OCI-LY7 (cell line): ENCODE results near the gene CARM1. TPM values are rescaled to one million over a fixed set of nuclear protein-coding genes. Genes with fewer than 3 reads are reported as not detected.

Experiments used
- BruUV-seq: library from RNA; stranded (reverse); fragments of 400-500 nt; replicated peaks from 2 replicates; lab custom pipeline; 2021; lab: Mats Ljungman, UMichigan
- CTCF ChIA-PET: fragments of 300-600 bp; sonication (Branson Sonifier 250); formaldehyde crosslinking; loops from one replicate; lab custom pipeline; 2022; ENCODE audit warnings: antibody characterized with exemption; ENCODE audit not compliant: unreplicated experiment; lab: Charles Lee
- POLR2A ChIA-PET: fragments of 300-600 bp; sonication (Branson Sonifier 250); formaldehyde crosslinking; loops from one replicate; lab custom pipeline; 2022; ENCODE audit warnings: antibody characterized with exemption; lab: Charles Lee
- DNase-seq: peaks from one replicate; pipeline ENCODE4 v3.0.0-alpha.2; 2015; ENCODE audit warnings: low spot score
- H2AFZ ChIP-seq: fragments of 200-600 bp; sonication (generic), shearing (Covaris generic); 2 replicates; pipeline ENCODE4 v1.6.1; 2014; ENCODE audit warnings: mild to moderate bottlenecking, antibody characterized with exemption, low read length, moderate library complexity
- H3K27ac ChIP-seq: fragments of 200-600 bp; sonication (generic); 2 replicates; pipeline ENCODE4 v1.5.1; 2014; ENCODE audit warnings: mixed run types, low read depth, mild to moderate bottlenecking, moderate library complexity, low read length, inconsistent platforms; ENCODE audit not compliant: poor library complexity, severe bottlenecking
- H3K36me3 ChIP-seq: fragments of 200-600 bp; sonication (generic); 2 replicates; pipeline ENCODE4 v1.6.1; 2014; ENCODE audit warnings: mild to moderate bottlenecking, antibody characterized with exemption, low read length, moderate library complexity, mixed read lengths; ENCODE audit not compliant: insufficient read depth
- H3K4me1 ChIP-seq: fragments of 200-600 bp; sonication (generic); 2 replicates; pipeline ENCODE4 v1.5.1; 2014; ENCODE audit warnings: mild to moderate bottlenecking, low read length; ENCODE audit not compliant: insufficient read depth, poor library complexity, severe bottlenecking
- H3K4me2 ChIP-seq: fragments of 200-600 bp; sonication (generic); 2 replicates; pipeline ENCODE4 v1.6.1; 2014; ENCODE audit warnings: mild to moderate bottlenecking, low read length
- H3K4me3 ChIP-seq: fragments of 200-600 bp; sonication (generic); 2 replicates; pipeline ENCODE4 v1.5.1; 2014; ENCODE audit warnings: mild to moderate bottlenecking, low read depth, low read length; ENCODE audit not compliant: poor library complexity, severe bottlenecking
- H3K79me2 ChIP-seq: fragments of 200-600 bp; sonication (generic); 2 replicates; pipeline ENCODE4 v1.6.1; 2016; ENCODE audit warnings: low read depth, mild to moderate bottlenecking, low read length, moderate library complexity, mixed read lengths; ENCODE audit not compliant: insufficient read depth
- H3K9me2 ChIP-seq: fragments of 200-600 bp; sonication (generic); 2 replicates; pipeline ENCODE4 v1.6.1; 2016; ENCODE audit warnings: mild to moderate bottlenecking, low read length, mixed read lengths; ENCODE audit not compliant: insufficient read depth
- H3K9me3 ChIP-seq: fragments of 200-600 bp; sonication (generic); 2 replicates; pipeline ENCODE4 v1.6.1; 2014; ENCODE audit warnings: mild to moderate bottlenecking, mixed run types, low read length, mixed read lengths
- H4K20me1 ChIP-seq: fragments of 200-600 bp; sonication (generic); 2 replicates; pipeline ENCODE4 v1.6.1; 2014; ENCODE audit warnings: mild to moderate bottlenecking, antibody characterized with exemption, low read length, moderate library complexity, mixed read lengths; ENCODE audit not compliant: insufficient read depth
- CTCF ChIP-seq: fragments of 200-600 bp; sonication (generic); conservative IDR thresholded peaks from 2 replicates; pipeline ENCODE4 v1.5.1; 2014; ENCODE audit warnings: mild to moderate bottlenecking, antibody characterized with exemption, low read length, moderate library complexity, mixed read lengths
- EZH2phosphoT487 ChIP-seq: fragments of 200-600 bp; sonication (generic); IDR thresholded peaks from 2 replicates; pipeline ENCODE4 v1.6.1; 2018; ENCODE audit warnings: low read depth, borderline replicate concordance, mild to moderate bottlenecking, mixed run types, antibody characterized with exemption, low read length, moderate library complexity, mixed read lengths
- intact Hi-C: fragments of 100-400 bp; cut with micrococcal nuclease; formaldehyde crosslinking; loops from one replicate; pipeline ENCODE4 v1.10.0; 2022; ENCODE audit not compliant: unreplicated experiment
- total RNA-seq, 2 experiments: library from RNA; depleted of rRNA in 1 of 2; stranded (reverse); fragments of >200 nt in 1 of 2; shearing (Covaris generic) in 1 of 2; gene quantifications; 2 replicates each; pipeline ENCODE4 v1.2.3, GENCODE V29; 2014 to 2022

Gene CARM1
- total RNA-seq, 2 experiments from 2014 or later, result 41.2 to 107 TPM

- CTCF ChIA-PET, result no interaction called here
- peaks cover 6% of the 10 kb centered on the region for H3K36me3 ChIP-seq
- no peaks in the 10 kb centered on the region; the same call in 1 of the 2 replicates for H3K79me2 ChIP-seq
- H3K4me2 ChIP-seq, result no peak overlapping the region
- no peak for DNase-seq
- H3K27ac ChIP-seq, result no peak overlapping the region
- POLR2A ChIA-PET, result interaction anchor here (0.6 to 0.7 kb wide), 2 partner anchors 14 to 23 kb away, joined by 3 to 4 read pairs; no protein-coding TSS in a partner anchor
- intact Hi-C loops, result loop anchor here (5.0 kb wide), 1 partner anchor 272 kb away; the partner anchor contains the start of genes CDKN2D and KRI1
- H3K4me3 ChIP-seq, result no peak overlapping the region
- no peaks in the 10 kb centered on the region for H3K9me2 ChIP-seq
- TF ChIP-seq CTCF, result no peak
- TF ChIP-seq EZH2phosphoT487, result no peak
- no peak overlapping the region for H2AFZ ChIP-seq
- H3K9me3 ChIP-seq, result no peaks in the 10 kb centered on the region; the same call in 1 of the 2 replicates
- BruUV-seq, result no TSS peak
- no peaks in the 10 kb centered on the region for H4K20me1 ChIP-seq
- H3K4me1 ChIP-seq, result peaks cover 26% of the 10 kb centered on the region
These were observed 32.0 kb upstream of the CARM1 start for GRCh38 chr19:10839114-10840050.

- Histone ChIP-seq H3K27ac (no peak overlapping the region), H3K9me3 (no peaks in the 10 kb centered on the region; the same call in 1 of the 2 replicates), H3K4me2 (no peak overlapping the region), H3K9me2 (no peaks in the 10 kb centered on the region), H2AFZ (no peak overlapping the region), H3K4me1 (peaks cover 11% of the 10 kb centered on the region), H3K79me2 (no peaks in the 10 kb centered on the region), H4K20me1 (no peaks in the 10 kb centered on the region), H3K4me3 (no peak overlapping the region), H3K36me3 (no peaks in the 10 kb centered on the region)
- intact Hi-C loops, result no loop called here
- TF ChIP-seq CTCF (no peak), EZH2phosphoT487 (no peak)
- POLR2A ChIA-PET, result no interaction called here
- no TSS peak for BruUV-seq
- no peak for DNase-seq
- CTCF ChIA-PET, result interaction anchor here (0.6 kb wide), 1 partner anchor 414 kb away, joined by 3 read pairs; no protein-coding TSS in a partner anchor
These were observed 28.6 kb upstream of the CARM1 start for GRCh38 chr19:10842788-10843187.
